Right ventricle myocardium inferior (tissue), 1 donor: ENCODE results near the gene COPB1. TPM values are rescaled to one million over a fixed set of nuclear protein-coding genes. Genes with fewer than 3 reads are reported as not detected.

Source experiments
- ATAC-seq: fragments of 200-7000 bp; cut with Tn5 transposase; one replicate; pipeline ENCODE4 v1.9.1; 2020; ENCODE audit warnings: mild to moderate bottlenecking, moderate library complexity
- DNase-seq: peaks from one replicate; pipeline ENCODE4 v3.0.0; 2021; ENCODE audit errors: missing footprints
- intact Hi-C: fragments of 100-400 bp; cut with DNase I; formaldehyde crosslinking; loops from one replicate; pipeline ENCODE4 v1.11.0; 2022
- total RNA-seq: library from RNA; stranded (reverse); fragmentation: NEBNext Ultra II Directional; extraction: Animal tissue kit (Norgen Biotek cat#: 25700); gene quantifications from one replicate; pipeline ENCODE4 v1.2.1, GENCODE V29; 2021
- donor health status: DM: no; HTN: yes; CAD: no; lungs with severe emphysema.

Gene COPB1
- total RNA-seq, 1 donor from 2014 or later, result 42.1 TPM

DNA sequence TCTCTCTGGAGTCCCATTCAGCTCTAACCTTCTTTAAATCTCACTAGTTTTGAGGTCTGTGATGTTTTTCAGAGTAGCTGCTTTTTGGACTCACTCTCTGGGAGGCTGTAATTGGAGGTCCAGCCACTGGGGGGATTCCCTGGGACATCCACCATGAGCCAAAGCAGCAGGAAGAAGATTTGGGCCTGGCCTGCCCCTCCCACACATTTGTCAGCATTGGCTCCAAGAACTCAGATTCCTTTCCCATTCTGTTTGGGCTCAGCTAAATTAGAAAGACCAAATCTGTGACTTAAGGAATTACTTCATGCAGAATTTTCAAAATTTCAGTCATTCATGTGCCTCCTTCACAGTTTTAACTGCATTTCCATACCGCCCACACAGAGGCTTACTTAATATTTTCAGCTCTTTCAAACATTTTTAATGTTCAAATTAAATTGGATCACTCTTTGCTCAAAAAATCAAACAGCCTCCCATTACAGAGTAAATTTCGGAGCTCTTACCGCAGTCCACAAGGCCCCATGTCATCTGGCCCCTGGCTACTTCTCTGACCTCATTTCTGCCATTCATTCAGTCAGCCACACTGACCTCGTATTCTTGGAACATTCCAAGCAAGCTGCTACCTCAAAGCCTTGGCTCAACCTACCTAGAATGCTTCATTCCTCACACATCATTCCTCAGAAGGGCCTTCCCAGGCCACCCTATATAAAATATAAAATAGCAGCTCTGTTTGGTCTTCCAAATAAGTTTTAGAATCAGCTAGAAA is 86.1 kb downstream of the COPB1 start:
- ATAC-seq (peak; percentile 59), DNase-seq (peak; percentile 50)

DNA sequence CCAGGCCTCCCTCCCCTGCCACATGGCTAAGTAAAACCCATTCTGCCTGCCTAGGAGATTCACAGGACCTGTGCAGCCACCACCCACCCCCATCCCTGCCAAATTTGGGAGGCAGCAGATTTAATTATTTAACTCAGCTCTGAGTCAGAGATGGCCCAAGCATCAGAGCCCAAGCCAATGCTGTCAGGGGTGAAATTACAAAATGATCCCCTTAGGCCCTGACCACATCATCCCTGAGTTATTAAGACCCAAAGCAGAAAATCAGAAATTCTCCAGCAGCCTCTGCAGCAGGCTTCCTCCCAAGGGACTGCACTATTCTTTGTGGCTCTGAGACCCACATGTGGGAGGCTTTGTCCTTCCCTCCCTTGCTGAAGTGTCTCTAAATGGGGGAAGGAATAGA is 87.8 kb downstream of the COPB1 start:
- ATAC-seq (peak; percentile 70), DNase-seq (peak; percentile 59)
- intact Hi-C loops, result no loop called here

More for the DNA sequence above, 86.1 kb downstream of the COPB1 start:
- intact Hi-C loops, result no loop called here

DNA sequence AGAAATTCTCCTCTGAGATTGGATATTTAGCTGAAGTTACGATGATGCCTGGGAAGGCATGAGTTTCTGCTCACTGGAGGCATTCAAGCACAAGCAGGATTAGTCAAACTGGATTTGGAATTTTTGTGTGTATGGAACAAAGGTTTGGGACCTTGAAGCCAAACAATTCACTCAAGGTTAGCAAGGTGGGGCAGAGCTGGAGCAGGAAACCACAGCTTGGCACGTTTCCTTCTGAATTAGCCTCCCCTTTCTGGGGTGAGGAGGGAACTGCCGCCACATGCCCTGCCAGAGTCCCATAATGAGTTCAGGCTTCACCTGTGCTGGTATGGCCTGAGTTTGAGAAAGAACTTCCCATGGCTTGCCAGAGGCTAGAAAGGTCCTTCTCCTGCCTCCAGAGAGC is 89.7 kb downstream of the COPB1 start:
- intact Hi-C loops, result no loop called here
- ATAC-seq (no peak), DNase-seq (no peak)

DNA sequence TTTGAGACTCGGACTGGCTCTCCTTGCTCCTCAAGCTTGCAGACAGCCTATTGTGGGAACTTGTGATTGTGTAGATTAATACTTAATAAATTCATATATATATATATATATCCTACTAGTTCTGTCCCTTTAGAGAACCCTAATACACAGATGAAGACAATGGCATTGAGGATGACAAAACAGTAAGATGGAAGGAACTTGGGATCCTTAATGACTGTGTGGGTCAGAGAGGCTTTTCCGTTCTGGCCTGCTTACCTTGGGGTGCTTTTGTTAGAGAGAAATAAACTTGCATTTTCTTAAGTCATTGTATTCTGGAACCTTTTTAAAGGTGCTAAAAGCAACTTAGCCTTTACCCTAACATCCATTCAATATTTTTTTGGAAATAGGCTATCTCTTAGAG is 91.0 kb downstream of the COPB1 start:
- intact Hi-C loops, result no loop called here
- DNase-seq (no peak), ATAC-seq (no peak)

Other genes starting within 250 kb of the COPB1 start
- gene RRAS2, start 140.6 kb downstream of the COPB1 start, total RNA-seq, result 29.9 TPM
- gene PSMA1, start 20.6 kb upstream of the COPB1 start, total RNA-seq, result 117 TPM
- 4.5 TPM for gene PDE3B, start 144.0 kb upstream of the COPB1 start, total RNA-seq